SHP77 treated with DMSO at 0.1 percent for 48 hours (cell line): ENCODE measurements around the gene MAGEA9.
"Not testable (repeated sequence)": the region's sequence is repeated elsewhere in the genome, so short reads cannot be mapped to it uniquely, and the experiment has no call there.

Source experiments
- DNase-seq: peaks from one replicate; lab custom pipeline; 2025; lab: John Stamatoyannopoulos, UW

MAGEA9 gene

GRCh38 chrX:149781727-149782126, at the start of gene MAGEA9:
Gene MAGEA9 (plus strand): TSS chrX:149781930. CDS start chrX:149786211, 4,281 bp downstream.
- not testable (repeated sequence) for DNase-seq

GRCh38 chrX:149742269-149742668, 39.5 kb upstream of the MAGEA9 start:
- not testable (repeated sequence) for DNase-seq

GRCh38 chrX:149746390-149747007, 35.2 kb upstream of the MAGEA9 start:
- DNase-seq: not testable (repeated sequence)

- DNase-seq: no peak
Measured at GRCh38 chrX:149757206-149758067, 24.3 kb upstream of the MAGEA9 start.

GRCh38 chrX:149758068-149758714, 23.5 kb upstream of the MAGEA9 start:
- DNase-seq: no peak

- DNase-seq: not testable (repeated sequence)
Measured at GRCh38 chrX:149758715-149759078, 23.0 kb upstream of the MAGEA9 start.

GRCh38 chrX:149759824-149760223, 21.9 kb upstream of the MAGEA9 start:
- DNase-seq: no peak

- no peak for DNase-seq
Measured at GRCh38 chrX:149760965-149761364, 20.8 kb upstream of the MAGEA9 start.

- DNase-seq: not testable (repeated sequence)
Measured at GRCh38 chrX:149761858-149762674, 19.7 kb upstream of the MAGEA9 start.

- DNase-seq: no peak
Measured at GRCh38 chrX:149762696-149763614, 18.8 kb upstream of the MAGEA9 start.

- DNase-seq: not testable (repeated sequence)
Measured at GRCh38 chrX:149770344-149770743, 11.4 kb upstream of the MAGEA9 start.

GRCh38 chrX:149773026-149773425, 8.7 kb upstream of the MAGEA9 start:
- not testable (repeated sequence) for DNase-seq

- DNase-seq: not testable (repeated sequence)
Measured at GRCh38 chrX:149773768-149774167, 8.0 kb upstream of the MAGEA9 start, which contains the start of gene HSFX1. Gene HSFX1 (plus strand): TSS chrX:149774068. CDS start chrX:149774682, 614 bp downstream.

- not testable (repeated sequence) for DNase-seq
Measured at GRCh38 chrX:149777999-149778398, 3.7 kb upstream of the MAGEA9 start.

GRCh38 chrX:149795531-149795930, 13.8 kb downstream of the MAGEA9 start:
- DNase-seq: not testable (repeated sequence)

- no peak for DNase-seq
Measured at GRCh38 chrX:149799095-149799714, 17.5 kb downstream of the MAGEA9 start.

GRCh38 chrX:149799938-149800337, 18.2 kb downstream of the MAGEA9 start:
- DNase-seq: peak; percentile 2

- DNase-seq: no peak
Measured at GRCh38 chrX:149803458-149804062, 21.8 kb downstream of the MAGEA9 start.

GRCh38 chrX:149804102-149804501, 22.4 kb downstream of the MAGEA9 start:
- no peak for DNase-seq
